CD4-positive, alpha-beta T cell treated with Interleukin-12 subunit alpha and Interleukin-12 subunit beta, for 1 hour (primary cell): ENCODE data around the gene GNB5.
"Not testable (repeated sequence)": the region's sequence is repeated elsewhere in the genome, so short reads cannot be mapped to it uniquely, and the experiment has no call there.

Experiments
- DNase-seq: peaks from one replicate; pipeline ENCODE4 v3.0.0-alpha.2; 2020

Gene GNB5

GRCh38 chr15:52206446-52206845 lies 15.3 kb upstream of the GNB5 start:
- DNase-seq: no peak

- DNase-seq: no peak
Measured at GRCh38 chr15:52204657-52205056, 13.5 kb upstream of the GNB5 start.

- no peak for DNase-seq
Measured at GRCh38 chr15:52200831-52201365, 9.7 kb upstream of the GNB5 start.

- DNase-seq: no peak
Measured at GRCh38 chr15:52199271-52199670, 8.1 kb upstream of the GNB5 start.

- DNase-seq: no peak
Measured at GRCh38 chr15:52196891-52197290, 5.7 kb upstream of the GNB5 start.

- DNase-seq: no peak
Measured at GRCh38 chr15:52193791-52194190, 2.6 kb upstream of the GNB5 start.

GRCh38 chr15:52193321-52193720 lies 2.1 kb upstream of the GNB5 start:
- DNase-seq: no peak

GRCh38 chr15:52186651-52187486 lies 4.3 kb downstream of the GNB5 start:
- DNase-seq: no peak

- DNase-seq: no peak
Measured at GRCh38 chr15:52185151-52185561, 6.0 kb downstream of the GNB5 start.

- no peak for DNase-seq
Measured at GRCh38 chr15:52184721-52185120, 6.5 kb downstream of the GNB5 start.

GRCh38 chr15:52183562-52184173 lies 7.5 kb downstream of the GNB5 start:
- peak; percentile 49 for DNase-seq

GRCh38 chr15:52181938-52182780 lies 9.0 kb downstream of the GNB5 start:
- DNase-seq: no peak

GRCh38 chr15:52180851-52181450 lies 10.2 kb downstream of the GNB5 start:
- DNase-seq: no peak

- DNase-seq: peak; percentile 75
Measured at GRCh38 chr15:52180196-52180835, 10.9 kb downstream of the GNB5 start.

- DNase-seq: peak; percentile 90
Measured at GRCh38 chr15:52179278-52180195, 11.7 kb downstream of the GNB5 start.

- DNase-seq: peak; percentile 15
Measured at GRCh38 chr15:52178765-52179164, 12.4 kb downstream of the GNB5 start.

GRCh38 chr15:52172869-52173268 lies 18.3 kb downstream of the GNB5 start:
- no peak for DNase-seq

- DNase-seq: no peak
Measured at GRCh38 chr15:52171807-52172206, 19.4 kb downstream of the GNB5 start.

GRCh38 chr15:52171386-52171785 lies 19.8 kb downstream of the GNB5 start:
- peak; percentile 23 for DNase-seq

- DNase-seq: not testable (repeated sequence)
Measured at GRCh38 chr15:52170199-52170598, 21.0 kb downstream of the GNB5 start.

GRCh38 chr15:52165494-52166131 lies 25.6 kb downstream of the GNB5 start:
- DNase-seq: not testable (repeated sequence)
